Activated T-cell treated with anti-CD3 and anti-CD28 coated beads, Interleukin-2, amount 50 U/mL, for 72 hours (primary cell): ENCODE results near the gene NKAPD1. TPM values are rescaled to one million over a fixed set of nuclear protein-coding genes. Genes with fewer than 3 reads are reported as not detected.

ENCODE experiments used
- ATAC-seq, 2 donors: fragments of 150-1000 bp; cut with Tn5 transposase; replicated peaks in 1 of 2; 2 replicates each; pipeline ENCODE4 v1.10.0; 2021; ENCODE audit warnings: moderate library complexity in 2 of 2, mild to moderate bottlenecking in 1 of 2
- DNase-seq, 2 donors: peaks; one replicate each; pipeline ENCODE4 v3.0.0; 2021 to 2022; ENCODE audit warnings: mixed read lengths in 1 of 2
- H3K27ac Mint-ChIP-seq: one replicate; pipeline ENCODE4 v1.8.0; 2022; ENCODE audit warnings: mild to moderate bottlenecking, moderate library complexity, mixed read lengths
- H3K27me3 Mint-ChIP-seq: one replicate; pipeline ENCODE4 v1.8.0; 2022; ENCODE audit warnings: low read depth, mixed read lengths
- H3K36me3 Mint-ChIP-seq, 2 donors: one replicate each; pipeline ENCODE4 v1.8.0; 2022; ENCODE audit warnings: mixed read lengths in 2 of 2, mild to moderate bottlenecking in 1 of 2; ENCODE audit not compliant: insufficient read depth in 2 of 2
- H3K4me1 Mint-ChIP-seq: one replicate; pipeline ENCODE4 v1.8.0; 2022; ENCODE audit warnings: low read depth, mixed read lengths
- H3K4me3 Mint-ChIP-seq, 2 donors: one replicate each; pipeline ENCODE4 v1.8.0; 2022; ENCODE audit warnings: mild to moderate bottlenecking in 2 of 2, mixed read lengths in 2 of 2, moderate library complexity in 2 of 2
- H3K9me3 Mint-ChIP-seq, 2 donors: one replicate each; pipeline ENCODE4 v1.8.0; 2022; ENCODE audit warnings: mixed read lengths in 2 of 2
- total RNA-seq, 2 donors: library from RNA; stranded (reverse); gene quantifications; one replicate each; pipeline ENCODE4 v1.2.3, GENCODE V29; 2022

Gene NKAPD1
- total RNA-seq, 2 donors from 2014 or later, result 23.7 to 28.7 TPM

GRCh38 chr11:112129656-112130055, 55.6 kb downstream of the NKAPD1 start:
- no peak overlapping the region for H3K4me3 Mint-ChIP-seq
- H3K27me3 Mint-ChIP-seq, result no peaks in the 10 kb centered on the region
- no peaks in the 10 kb centered on the region for H3K36me3 Mint-ChIP-seq
- no peak overlapping the region for H3K27ac Mint-ChIP-seq
- H3K9me3 Mint-ChIP-seq, result no peaks in the 10 kb centered on the region
- ATAC-seq, result no peak
- H3K4me1 Mint-ChIP-seq, result no peaks in the 10 kb centered on the region
- no peak for DNase-seq

DNA sequence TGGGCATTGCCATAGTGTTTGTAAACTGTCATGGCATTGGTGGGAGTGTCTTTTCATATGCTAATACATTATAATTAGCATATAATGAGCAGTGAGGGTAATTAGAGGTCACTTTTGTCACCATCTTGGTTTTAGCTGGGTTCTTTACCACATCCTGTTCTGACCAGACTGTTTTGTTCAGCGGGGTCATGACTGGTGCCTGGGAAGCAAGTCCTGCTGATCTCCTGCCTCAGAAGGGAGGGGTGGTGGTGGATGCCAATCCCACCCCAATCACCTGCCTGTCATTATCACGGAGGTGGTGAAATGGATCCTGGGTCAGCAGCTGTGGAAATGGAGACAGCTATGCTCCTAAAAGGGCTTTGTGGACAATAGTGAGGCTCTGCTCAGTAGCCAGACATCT, 58.6 kb downstream of the NKAPD1 start:
- Mint-ChIP-seq H3K9me3 (no peaks in the 10 kb centered on the region), H3K4me3 (no peak overlapping the region), H3K36me3 (no peaks in the 10 kb centered on the region), H3K27me3 (no peaks in the 10 kb centered on the region), H3K27ac (no peak overlapping the region), H3K4me1 (no peaks in the 10 kb centered on the region)
- DNase-seq (no peak), ATAC-seq (no peak)

DNA sequence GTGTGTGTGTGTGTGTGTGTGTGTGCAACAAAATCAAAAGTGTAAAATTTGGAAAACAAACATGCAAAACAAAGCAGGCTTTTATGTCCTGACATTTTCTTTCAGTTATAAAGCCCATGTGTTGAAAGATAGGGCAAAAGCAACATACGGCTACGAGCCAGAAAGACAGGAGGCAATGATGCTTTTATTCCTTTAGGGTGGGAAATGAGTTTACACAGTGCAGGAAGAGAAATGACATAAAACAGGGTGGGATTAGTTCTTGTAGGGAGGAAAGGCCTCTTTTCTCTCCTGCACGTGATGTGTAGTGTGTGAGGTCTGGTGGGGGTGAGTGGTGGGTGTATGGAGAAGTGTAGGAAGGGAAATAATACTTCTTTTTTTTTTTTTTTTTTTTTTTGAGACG, 60.4 kb downstream of the NKAPD1 start:
- H3K27ac Mint-ChIP-seq, result no peak overlapping the region
- no peaks in the 10 kb centered on the region for H3K9me3 Mint-ChIP-seq
- no peak for DNase-seq
- H3K4me1 Mint-ChIP-seq, result no peaks in the 10 kb centered on the region
- no peaks in the 10 kb centered on the region for H3K27me3 Mint-ChIP-seq
- H3K36me3 Mint-ChIP-seq, result no peaks in the 10 kb centered on the region
- no peak for ATAC-seq
- no peak overlapping the region for H3K4me3 Mint-ChIP-seq

Other genes with a start within 250 kb of the NKAPD1 start
- gene ALG9, start 202.7 kb upstream of the NKAPD1 start, total RNA-seq, result 10 to 100 TPM; 46.1 to 52.5 TPM
- 1 to 10 TPM; 2.8 to 4.9 TPM for gene FDXACB1, start 195.1 kb upstream of the NKAPD1 start, total RNA-seq
- gene CFAP68, start 194.8 kb upstream of the NKAPD1 start, total RNA-seq, result 10 to 100 TPM; 24.9 to 32.6 TPM
- gene CRYAB, start 162.5 kb upstream of the NKAPD1 start, total RNA-seq, result not detected
- gene HSPB2, start 161.6 kb upstream of the NKAPD1 start, total RNA-seq, result under 1 TPM in 1 of 2 donors, not detected in 1; 0.19 TPM
- gene C11orf52, start 155.4 kb upstream of the NKAPD1 start, total RNA-seq, result not detected
- gene DIXDC1, start 137.0 kb upstream of the NKAPD1 start, total RNA-seq, result 10 to 100 TPM; 14.8 to 24.7 TPM
- 10 to 100 TPM; 27.2 to 31.6 TPM for gene DLAT, start 48.9 kb upstream of the NKAPD1 start, total RNA-seq
- under 1 TPM; 0.36 to 0.39 TPM for gene PIH1D2, start 282 bp upstream of the NKAPD1 start, total RNA-seq
- gene TIMM8B, start 12.5 kb downstream of the NKAPD1 start, total RNA-seq, result 10 to 100 TPM; 24.2 to 34.1 TPM
- 100 to 1,000 TPM in 1 of 2 donors, 10 to 100 TPM in 1; 96.9 to 135 TPM for gene SDHD, start 12.6 kb downstream of the NKAPD1 start, total RNA-seq
- under 1 TPM in 1 of 2 donors, not detected in 1; 0.35 TPM for gene IL18, start 89.8 kb downstream of the NKAPD1 start, total RNA-seq
- gene TEX12, start 93.1 kb downstream of the NKAPD1 start, total RNA-seq, result under 1 TPM in 1 of 2 donors, not detected in 1; 0.32 TPM
- 1 to 10 TPM; 1.1 to 1.3 TPM for gene BCO2, start 101.2 kb downstream of the NKAPD1 start, total RNA-seq
- 10 to 100 TPM; 28.7 to 28.9 TPM for gene PTS, start 152.1 kb downstream of the NKAPD1 start, total RNA-seq
- gene PLET1, start 186.6 kb downstream of the NKAPD1 start, total RNA-seq, result not detected